Stimulated activated CD4-positive, alpha-beta T cell treated with anti-CD3 and anti-CD28 coated beads, TNF-alpha, amount 100 ng/mL, for 48 hours (primary cell): ENCODE data around the gene ZBTB32.
A peak's percentile ranks its signal among the peaks of the same experiment; 100 is the strongest.
"Not testable (repeated sequence)": the region's sequence is repeated elsewhere in the genome, so short reads cannot be mapped to it uniquely, and the experiment has no call there.

Experiments
- DNase-seq, 3 donors: peaks; one replicate each; pipeline ENCODE4 v3.0.0-alpha.2; 2020; ENCODE audit warnings: low read depth in 3 of 3

ZBTB32 gene, protein sequence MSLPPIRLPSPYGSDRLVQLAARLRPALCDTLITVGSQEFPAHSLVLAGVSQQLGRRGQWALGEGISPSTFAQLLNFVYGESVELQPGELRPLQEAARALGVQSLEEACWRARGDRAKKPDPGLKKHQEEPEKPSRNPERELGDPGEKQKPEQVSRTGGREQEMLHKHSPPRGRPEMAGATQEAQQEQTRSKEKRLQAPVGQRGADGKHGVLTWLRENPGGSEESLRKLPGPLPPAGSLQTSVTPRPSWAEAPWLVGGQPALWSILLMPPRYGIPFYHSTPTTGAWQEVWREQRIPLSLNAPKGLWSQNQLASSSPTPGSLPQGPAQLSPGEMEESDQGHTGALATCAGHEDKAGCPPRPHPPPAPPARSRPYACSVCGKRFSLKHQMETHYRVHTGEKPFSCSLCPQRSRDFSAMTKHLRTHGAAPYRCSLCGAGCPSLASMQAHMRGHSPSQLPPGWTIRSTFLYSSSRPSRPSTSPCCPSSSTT

DNA sequence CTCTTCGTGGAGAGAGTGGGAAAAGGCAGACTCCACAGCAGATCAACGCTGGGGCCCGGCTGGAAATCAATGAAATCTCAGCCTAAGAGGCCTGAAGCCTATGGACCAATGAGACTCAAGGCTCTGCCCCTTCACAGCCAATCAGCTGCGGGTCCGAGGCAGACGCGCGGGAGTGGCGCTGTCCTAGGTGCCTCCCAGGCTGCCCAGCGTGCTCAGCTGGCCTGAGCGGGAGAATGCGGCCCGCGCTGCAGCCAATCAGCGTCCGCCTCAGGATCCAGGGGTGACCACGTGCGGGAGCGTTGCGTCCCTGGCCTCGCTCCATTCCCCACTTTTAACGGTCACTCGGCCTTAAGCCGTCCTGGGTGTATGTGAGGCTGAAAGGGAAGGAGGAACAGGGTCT is at the start of gene ZBTB32:
ZBTB32 (plus strand) TSS at position 341 of the 400 bp plus-strand sequence. CDS start 10,069 bp downstream, outside the sequence.
- DNase-seq = no peak

DNA sequence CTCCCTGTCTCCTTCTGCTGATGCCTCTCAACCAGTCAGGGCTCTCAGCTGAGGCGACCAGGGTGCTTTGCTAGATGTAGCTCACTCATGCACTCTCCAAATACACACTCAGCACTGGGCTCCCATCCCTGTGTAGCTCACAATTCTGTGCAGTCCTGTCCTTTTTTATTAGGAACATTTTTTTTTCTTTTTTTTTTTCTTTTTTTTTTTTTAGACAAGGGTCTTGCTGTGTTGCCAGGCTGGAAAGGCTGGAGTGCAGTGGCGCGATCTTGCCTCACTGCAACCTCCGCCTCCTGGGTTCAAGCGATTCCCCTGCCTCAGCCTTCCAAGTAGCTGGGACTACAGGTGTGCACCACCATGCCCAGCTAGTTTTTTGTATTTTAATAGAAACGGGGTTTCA is 49.5 kb upstream of the ZBTB32 start:
- not testable (repeated sequence) for DNase-seq

DNA sequence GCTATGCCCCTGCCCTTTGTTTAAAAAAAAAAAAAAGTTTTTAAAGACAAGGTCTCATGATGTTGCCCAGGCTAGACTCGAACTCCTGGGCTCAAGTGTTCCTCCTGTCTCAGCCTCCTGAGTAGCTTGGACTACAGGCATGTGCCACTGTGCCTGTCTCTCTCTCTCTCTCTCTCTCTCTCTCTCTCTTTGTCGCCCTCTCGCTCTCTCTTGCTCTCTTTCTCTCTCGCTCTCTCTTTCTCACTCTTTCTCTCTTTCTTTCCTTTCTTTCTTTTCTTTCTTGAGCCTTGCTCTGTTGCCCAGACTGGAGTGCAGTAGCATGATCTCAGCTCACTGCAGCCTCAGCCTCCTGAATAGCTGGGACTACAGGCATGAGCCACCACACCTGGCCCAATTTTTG is 48.8 kb upstream of the ZBTB32 start:
- DNase-seq = no peak

DNA sequence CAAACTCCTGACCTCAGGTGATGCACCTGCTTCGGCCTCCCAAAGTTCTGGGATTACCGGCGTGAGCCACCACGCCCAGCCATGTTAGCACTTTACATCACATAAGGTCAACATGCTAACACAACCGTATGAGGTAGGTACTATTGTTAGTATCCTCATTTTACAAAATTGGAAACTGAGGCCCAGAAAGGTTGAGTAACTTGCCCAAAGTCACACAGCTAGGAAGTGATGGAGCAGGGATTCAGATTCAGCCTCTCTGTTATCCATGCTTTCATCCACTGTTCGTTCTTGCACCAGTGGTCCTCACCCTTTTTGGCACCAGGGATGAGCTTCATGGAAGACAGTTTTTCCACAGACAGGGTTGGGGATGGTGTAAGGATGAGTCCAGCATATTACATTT is 47.7 kb upstream of the ZBTB32 start:
- no peak for DNase-seq

DNA sequence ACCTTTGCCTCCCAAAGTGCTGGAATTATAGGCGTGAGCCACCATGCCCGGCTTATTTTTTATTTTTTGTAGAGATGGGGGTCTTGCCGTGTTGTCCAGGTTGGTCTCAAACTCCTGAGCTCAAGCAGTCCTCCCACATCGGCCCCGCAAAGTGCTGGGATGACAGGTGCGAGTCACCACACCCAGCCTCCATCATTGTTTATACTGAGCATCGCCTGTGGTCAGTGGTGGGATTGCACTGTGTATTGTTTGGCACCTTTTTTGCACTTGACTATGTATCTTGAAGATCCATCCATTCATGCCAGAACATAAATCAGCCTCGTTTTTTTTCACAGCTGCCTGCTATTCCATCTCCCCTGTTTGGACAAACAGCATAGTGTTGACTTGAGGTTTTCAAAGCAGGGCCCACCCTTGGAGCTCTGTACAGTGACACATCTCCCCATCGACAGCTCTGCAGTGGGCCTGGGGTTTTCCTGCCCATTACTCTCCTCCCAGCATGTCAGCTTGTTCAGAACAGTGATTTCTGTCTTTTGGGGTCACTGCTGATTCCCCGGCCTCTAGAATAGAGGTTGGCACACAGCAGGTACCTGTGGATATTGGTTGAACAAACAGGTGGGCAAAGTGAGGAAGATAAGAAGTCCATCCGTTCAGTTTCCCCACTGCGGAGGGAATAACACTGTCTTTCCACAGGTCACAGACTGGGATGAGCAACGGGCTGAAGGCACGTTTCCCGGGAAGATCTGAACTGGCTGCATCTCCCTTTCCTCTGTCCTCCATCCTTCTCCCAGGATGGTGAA is 46.3 kb upstream of the ZBTB32 start:
- DNase-seq = no peak

DNA sequence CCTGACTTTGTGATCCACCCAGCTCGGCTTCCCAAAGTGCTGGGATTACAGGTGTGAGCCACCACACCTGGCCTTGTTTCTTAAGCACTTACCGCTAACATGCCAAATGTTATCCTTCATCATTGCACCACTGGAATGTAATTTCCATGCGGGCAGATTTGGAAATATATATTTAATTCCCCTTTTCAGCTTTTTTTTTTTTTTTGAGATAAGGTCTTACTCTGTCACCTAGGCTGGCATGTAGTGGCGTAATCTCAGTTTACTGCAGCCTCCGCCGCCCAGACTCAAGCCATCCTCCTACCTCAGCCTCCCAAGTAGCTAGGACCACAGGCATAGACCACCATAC is 42.4 kb upstream of the ZBTB32 start:
- no peak for DNase-seq

DNA sequence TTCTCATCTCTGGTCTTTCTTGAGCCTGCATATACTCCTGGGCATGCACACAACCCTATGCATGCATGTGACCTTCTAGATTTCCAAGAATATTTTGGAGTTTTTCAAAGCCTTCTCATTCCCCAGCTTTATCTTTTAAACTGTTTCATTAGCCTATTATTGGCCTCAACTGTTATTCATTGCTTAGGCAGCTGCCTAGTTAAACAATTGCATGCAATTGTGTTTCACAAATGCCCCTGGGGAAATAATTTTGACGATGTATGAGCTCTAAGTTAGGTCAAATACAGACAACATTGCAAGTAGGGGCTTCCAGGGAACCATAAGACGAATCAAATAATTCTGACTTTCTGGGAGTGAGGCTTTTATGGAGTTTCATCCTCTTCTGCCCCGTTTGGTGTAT is 40.4 kb upstream of the ZBTB32 start:
- DNase-seq = no peak

DNA sequence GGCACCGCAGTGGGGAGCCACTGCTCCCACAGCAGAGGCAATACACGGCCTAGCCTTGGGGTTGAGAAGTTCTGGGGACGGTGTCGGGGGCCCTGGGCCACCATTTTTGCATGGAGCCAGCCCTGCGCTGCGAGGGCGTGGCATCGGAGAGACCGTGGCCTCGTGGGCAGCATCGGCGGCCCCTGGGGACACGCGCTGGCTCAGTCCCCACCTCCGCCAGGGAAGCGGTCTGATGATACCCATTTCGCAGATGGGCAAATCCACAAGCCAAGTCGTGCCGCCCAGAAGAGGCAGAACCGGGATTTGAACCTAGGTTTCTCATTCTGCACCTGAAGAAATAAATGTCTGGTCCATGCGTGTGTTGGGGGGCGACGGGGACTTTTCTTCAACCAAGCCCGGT is 39.2 kb upstream of the ZBTB32 start:
- no peak for DNase-seq

DNA sequence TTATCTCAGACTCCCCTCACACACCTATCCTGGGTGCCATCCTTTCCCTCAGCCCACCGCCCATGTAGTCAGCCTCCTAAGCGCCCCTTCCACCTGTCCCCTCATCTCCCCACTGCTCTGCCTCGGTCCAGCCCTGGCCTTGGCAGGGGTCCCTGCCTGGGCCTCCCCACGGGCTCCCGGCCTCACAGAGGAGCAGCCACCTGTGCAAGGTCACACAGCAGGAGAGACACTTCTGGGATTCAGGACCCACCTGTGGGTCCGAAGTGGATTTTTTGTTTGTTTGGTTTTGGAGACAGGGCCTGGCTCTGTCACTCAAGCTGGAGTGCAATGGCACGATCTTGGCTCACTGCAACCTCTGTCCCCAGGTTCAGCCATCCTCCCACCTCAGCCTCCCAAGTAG is 38.8 kb upstream of the ZBTB32 start:
- no peak for DNase-seq

DNA sequence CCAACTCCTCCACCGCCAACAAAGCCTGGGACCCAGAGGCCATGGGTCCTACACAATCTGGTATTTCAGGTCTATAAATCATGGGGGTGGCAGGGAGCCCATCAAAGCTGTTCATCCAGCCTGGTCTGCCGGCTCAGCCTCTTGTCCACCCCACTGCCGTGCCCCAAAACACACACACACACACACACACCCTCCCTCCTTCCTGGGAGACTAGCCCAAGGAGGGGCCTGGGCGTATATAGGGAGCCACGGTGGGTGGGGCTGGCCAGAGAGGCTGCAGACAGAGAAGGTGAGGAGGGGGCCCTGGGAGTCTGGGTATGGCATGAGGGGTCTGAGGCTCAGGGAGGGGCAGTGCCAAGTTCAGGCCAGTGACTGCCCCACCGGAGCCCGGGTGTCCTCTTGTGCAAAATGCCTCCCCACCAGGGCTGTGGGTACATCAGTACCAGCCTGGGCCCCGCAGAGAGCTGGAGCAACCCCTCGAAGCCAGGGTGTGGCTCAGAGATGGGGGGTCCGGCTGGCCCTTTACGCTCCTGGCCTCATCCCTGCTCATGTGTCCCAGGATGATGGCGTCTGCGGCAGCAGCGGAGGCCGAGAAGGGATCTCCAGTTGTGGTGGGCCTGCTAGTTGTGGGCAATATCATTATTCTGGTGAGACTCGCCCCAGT is 38.0 kb upstream of the ZBTB32 start, which contains the start of gene UPK1A:
UPK1A (plus strand) TSS at position 267 of the 663 bp plus-strand sequence; CDS start at position 563, 296 bp downstream.
- no peak for DNase-seq

DNA sequence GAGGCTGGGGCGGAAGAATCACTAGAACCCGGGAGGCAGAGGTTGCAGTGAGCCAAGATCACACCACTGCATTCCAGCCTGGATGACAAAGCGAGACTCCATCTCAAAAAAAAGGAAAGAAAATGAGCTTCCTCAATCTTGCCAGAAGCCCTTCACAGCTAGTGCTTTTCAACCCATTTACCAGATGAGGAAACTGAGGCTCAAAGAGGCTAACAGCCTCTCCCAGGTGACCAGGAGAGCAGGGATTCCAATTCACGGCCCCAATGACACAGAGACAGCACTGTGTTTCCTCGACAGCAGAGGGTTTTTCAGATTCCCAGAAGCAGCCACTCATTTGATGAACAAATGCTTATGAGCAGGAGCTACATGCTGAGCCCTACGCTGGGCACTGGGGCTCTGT is 34.8 kb upstream of the ZBTB32 start:
- no peak for DNase-seq

DNA sequence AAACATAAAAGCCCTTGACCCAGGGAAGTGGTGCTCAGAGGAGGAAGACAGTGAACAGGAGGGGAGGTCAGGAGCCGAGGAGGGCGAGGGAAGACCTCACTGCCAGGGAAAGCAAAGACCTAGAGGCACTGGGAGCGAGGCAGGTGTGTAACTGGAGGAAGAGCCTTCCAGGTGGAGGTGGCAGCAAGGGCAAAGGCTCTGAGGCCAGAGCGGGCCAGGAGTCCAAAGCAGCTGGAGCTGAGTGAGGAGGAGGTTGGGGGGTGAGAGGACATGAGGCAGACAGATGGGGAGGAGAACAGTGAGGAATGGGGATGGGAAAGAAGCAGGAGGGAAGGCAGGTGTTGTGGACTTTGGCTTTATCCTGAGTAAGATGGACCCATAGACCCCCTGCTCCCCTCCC is 34.4 kb upstream of the ZBTB32 start:
- no peak for DNase-seq

DNA sequence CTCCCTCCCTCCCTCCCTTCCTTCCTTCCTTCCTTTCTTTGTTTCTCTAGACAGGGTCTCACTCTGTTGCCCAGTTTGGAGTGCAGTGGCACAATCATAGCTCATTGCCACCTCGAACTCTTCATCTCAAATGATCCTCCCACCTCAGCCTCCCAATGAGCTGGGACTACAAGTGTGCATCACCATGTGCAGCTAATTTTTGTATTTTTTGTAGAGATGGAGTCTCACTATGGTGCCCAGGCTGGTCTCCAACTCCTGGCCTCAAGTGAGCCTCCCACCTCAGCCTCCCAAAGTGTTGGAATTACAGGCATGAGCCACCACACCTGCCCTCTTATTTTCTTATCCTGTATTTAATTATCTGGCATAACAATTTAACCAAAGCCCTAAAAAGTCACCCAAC is 33.7 kb upstream of the ZBTB32 start:
- DNase-seq = no peak

DNA sequence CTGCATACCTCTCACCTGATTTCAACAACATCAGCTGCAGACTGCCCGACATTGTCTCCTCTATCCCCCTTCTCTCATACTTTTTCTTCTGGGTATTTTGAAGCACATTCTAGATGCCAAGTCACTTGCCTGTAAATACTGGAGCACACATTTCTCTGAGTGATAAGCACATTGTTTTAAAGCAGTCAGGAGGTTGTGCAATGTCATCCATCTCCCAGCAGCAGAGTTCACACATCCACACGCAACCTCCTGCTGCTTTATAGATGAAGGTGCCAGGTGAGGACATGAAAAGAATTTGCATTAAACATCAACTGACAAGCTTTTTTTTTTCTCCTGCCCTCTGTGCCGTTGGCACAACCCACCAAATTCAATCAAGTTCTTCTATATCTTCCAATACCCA is 32.5 kb upstream of the ZBTB32 start:
- DNase-seq = no peak

DNA sequence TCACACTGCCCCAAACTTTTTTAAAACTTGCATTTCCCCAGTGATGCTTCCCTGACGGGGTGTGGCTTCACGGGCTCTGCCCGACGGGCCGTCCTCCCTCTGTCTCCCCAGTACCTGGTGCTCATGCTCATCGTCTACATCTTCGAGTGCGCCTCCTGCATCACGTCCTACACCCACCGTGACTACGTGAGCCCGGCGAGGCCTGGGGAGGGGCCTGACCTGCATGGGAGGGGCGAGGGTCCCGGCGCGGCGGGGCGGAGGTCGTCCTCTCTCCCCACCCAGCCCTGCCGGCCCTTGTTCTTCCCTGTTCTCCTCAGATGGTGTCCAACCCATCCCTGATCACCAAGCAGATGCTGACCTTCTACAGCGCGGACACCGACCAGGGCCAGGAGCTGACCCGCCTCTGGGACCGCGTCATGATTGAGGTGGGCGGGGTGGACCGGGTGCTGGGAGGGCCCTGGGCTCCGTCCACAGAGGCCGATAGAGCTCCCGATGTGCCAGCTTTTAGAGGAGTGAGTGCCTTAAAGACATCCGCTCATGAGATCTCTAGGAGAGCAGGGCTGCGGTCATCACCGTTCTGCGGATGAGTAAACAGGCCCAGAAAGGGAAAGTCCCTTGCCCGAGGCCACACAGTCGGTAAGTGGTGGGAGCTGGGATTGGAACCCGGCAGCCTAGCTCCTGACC is 31.1 kb upstream of the ZBTB32 start:
- peak; percentile 23 to 44 (median 36) for DNase-seq

DNA sequence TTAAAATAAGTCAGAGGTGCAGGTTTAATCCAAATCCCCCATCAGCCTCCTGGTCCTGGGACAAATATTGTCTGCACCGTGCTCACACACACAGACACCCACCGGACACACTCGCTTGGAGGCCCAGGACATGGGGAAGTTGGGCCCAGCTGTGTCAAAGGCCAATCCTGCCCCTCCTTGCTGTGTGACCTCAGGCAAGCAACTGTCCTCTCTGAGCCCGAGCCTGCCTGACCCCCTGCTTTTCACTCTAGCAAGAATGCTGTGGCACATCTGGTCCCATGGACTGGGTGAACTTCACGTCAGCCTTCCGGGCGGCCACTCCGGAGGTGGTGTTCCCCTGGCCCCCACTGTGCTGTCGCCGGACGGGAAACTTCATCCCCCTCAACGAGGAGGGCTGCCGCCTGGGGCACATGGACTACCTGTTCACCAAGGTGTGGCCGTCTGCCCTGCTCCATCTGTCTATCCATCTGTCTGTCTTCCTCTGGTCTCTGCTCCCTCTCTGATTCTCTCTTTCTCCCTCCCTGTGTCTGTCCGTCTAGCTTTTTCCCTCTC is 28.7 kb upstream of the ZBTB32 start:
- no peak for DNase-seq

DNA sequence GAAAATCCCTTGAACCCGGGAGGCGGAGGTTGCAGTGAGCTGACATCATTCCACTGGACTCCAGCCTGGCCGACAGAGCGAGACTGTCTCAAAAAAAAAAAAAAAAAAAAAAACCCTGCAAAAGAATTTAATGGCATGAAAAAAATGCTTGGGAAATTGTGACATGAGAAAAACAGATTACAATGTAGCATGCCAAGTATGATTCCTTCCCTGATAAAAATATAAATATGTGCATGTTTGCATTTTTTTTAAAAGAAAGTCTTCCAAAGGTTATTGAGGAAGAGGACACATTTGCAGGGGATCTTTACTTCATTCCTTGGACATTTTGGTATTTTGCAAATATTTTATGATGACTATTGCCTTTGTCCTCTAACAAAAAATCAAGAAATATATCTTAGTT is 14.5 kb upstream of the ZBTB32 start:
- no peak for DNase-seq

DNA sequence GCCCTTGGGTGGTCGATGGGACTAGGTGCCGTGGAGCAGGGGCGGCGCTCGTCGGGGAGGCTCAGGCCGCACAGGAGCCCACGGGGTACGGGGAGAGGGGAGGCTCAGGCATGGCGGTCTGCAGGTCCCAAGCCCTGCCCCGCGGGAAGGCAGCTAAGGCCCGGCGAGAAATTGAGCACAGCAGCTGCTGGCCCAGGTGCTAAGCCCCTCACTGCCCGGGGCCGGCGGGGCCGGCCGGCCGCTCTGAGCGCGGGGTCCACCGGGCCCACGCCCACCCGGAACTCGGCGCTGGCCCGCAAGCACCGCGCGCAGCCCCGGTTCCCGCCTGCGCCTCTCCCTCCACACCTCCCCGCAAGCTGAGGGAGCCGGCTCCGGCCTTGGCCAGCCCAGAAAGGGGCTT is 13.3 kb upstream of the ZBTB32 start:
- not testable (repeated sequence) for DNase-seq

DNA sequence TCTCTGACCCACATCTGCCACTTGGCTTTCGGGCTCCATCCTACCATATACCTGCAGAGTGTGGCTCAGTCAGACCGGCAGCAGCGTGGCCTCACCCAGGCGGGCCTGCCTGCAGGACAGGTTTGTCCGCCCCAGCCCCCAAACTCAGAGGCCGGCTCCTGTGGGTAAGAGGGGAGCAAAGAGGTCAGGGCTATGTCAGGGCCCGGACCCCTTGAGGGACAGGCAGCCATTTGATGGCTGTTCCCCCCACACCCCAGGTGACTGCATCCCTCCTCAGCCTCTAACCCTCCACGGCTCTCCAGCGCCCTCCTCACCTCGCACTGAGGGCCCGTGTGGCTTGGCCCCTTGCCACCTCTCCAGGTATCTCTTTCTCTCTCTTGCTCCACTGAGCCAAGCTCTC is 12.3 kb upstream of the ZBTB32 start:
- DNase-seq = no peak

DNA sequence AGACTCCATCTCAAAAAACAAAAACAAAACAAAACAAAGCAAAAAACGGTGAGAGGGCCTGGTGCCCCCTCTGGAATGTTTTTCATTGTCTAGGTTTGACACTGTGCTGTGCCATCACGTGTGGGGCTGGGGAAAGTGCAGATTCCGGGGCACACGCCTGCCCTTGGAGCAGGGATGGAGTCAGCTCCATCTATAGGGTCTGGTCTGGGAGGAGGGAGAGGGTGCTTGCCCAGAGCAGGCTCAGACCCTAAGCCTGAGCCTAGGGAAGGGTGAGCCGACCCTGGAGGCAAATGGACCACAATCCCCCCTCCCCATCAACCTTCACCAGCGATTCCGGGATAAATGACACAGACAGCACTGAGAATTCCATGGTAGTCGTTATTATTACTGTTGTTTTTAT is 10.9 kb upstream of the ZBTB32 start:
- no peak for DNase-seq

DNA sequence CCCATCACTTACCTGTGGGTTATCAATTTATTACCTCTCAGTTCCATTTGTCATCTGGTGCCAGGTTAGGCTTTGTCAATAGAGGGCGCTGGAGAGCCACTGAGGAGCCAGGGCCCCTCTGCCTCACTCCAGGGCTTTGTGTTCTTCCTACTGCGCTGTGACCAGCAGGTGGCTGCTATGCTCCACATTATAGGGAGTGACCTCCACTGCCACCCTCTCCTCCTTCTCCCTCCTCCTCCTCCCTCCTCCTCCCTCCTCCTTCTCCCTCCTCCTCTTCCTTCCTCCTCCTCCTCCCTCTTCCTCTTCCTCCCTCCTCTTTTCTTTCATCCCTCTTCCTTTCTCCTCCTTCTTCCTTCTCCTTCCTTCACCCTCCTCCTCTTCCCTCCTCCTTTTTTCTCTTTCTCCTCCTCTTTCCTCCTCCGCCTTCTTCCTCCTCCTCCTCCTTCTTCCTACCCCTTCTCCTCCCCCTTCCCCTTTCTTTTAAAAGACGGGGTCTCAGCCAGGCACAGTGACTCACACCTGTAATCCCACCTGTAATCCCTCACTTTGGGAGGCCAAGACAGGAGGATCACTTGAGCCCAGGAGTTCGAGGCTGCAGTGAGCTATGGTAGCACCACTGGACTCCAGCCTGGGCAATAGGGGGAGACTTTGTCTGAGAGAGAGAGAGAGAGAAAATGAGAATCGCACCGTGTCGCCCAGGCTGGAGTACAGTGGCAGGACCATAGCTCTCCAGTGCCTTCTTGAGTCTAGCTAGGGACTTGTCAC is 10.3 kb upstream of the ZBTB32 start:
- DNase-seq = peak; percentile 85 to 90 (median 87)
